ENCODE data around the gene EDRF1. TPM values are rescaled to one million over a fixed set of nuclear protein-coding genes. Genes with fewer than 3 reads are reported as not detected.

Gene EDRF1
- total RNA-seq, 2 donors from 2014 or later = 22.4 to 29.8 TPM

GRCh38 chr10:125773687-125774543 is 54.4 kb downstream of the EDRF1 start:
- no peaks in the 10 kb centered on the region for H3K4me1 ChIP-seq

GRCh38 chr10:125774581-125775191 is 55.2 kb downstream of the EDRF1 start:
- ATAC-seq (no peak), DNase-seq (no peak)
- Histone ChIP-seq H3K36me3 (replicated peaks in 1 of 2; ENCODE audit: insufficient read depth in 1 of 2, low read depth in 2 of 2) (no peaks in the 10 kb centered on the region), H3K4me3 (no peak overlapping the region), H3K27me3 (no peaks in the 10 kb centered on the region), H3K4me1 (no peaks in the 10 kb centered on the region), H3K27ac (no peak overlapping the region), H3K9me3 (no peaks in the 10 kb centered on the region)
- 92 to 95% methylated on average over 23 to 25 of the region's 32 CpGs for WGBS, 2 donors
- intact Hi-C loops (cut with DNase I) = no loop called here
- no peak for TF ChIP-seq POLR2A (IDR thresholded peaks at IDR 0.05)
- no peak for TF ChIP-seq CTCF (IDR thresholded peaks at IDR 0.05)

More at GRCh38 chr10:125773687-125774543, 54.4 kb downstream of the EDRF1 start:
- no peaks in the 10 kb centered on the region for H3K36me3 ChIP-seq (replicated peaks in 1 of 2; ENCODE audit: insufficient read depth in 1 of 2, low read depth in 2 of 2)
- no peaks in the 10 kb centered on the region for H3K27me3 ChIP-seq
- H3K4me3 ChIP-seq = no peak overlapping the region
- intact Hi-C loops (cut with DNase I) = no loop called here
- no peak overlapping the region for H3K27ac ChIP-seq
- no peak for ATAC-seq
- no peaks in the 10 kb centered on the region for H3K9me3 ChIP-seq
- TF ChIP-seq CTCF (IDR thresholded peaks at IDR 0.05) = no peak
- no peak for TF ChIP-seq POLR2A (IDR thresholded peaks at IDR 0.05)
- no peak for DNase-seq
- 78 to 84% methylated on average over 18 to 47 of the region's 75 CpGs for WGBS, 2 donors

GRCh38 chr10:125775491-125776106 is 56.1 kb downstream of the EDRF1 start, which contains the start of gene MMP21:
TSS of gene MMP21 (minus strand) at chr10:125775821. CDS start at chr10:125775821, 0 bp downstream.
- DNase-seq = no peak
- intact Hi-C loops (cut with DNase I) = no loop called here
- ATAC-seq = no peak
- H3K4me1 ChIP-seq = no peaks in the 10 kb centered on the region
- H3K9me3 ChIP-seq = no peaks in the 10 kb centered on the region
- H3K27ac ChIP-seq = no peak within 1 kb of the TSS
- H3K4me3 ChIP-seq = no peak within 1 kb of the TSS
- 91 to 95% methylated on average over 24 to 25 of the region's 26 CpGs for WGBS, 2 donors
- TF ChIP-seq CTCF (IDR thresholded peaks at IDR 0.05) = no peak
- TF ChIP-seq POLR2A (IDR thresholded peaks at IDR 0.05) = no peak
- no peaks in the 10 kb centered on the region for H3K27me3 ChIP-seq
- H3K36me3 ChIP-seq (replicated peaks in 1 of 2; ENCODE audit: insufficient read depth in 1 of 2, low read depth in 2 of 2) = no peaks in the 10 kb centered on the region

GRCh38 chr10:125777806-125778205 is 58.3 kb downstream of the EDRF1 start:
- WGBS, 2 donors = 86 to 92% methylated on average over 9 of the region's 9 CpGs
- no peak overlapping the region for H3K27ac ChIP-seq
- no peak overlapping the region for H3K4me3 ChIP-seq
- intact Hi-C loops (cut with DNase I) = no loop called here
- no peak for ATAC-seq
- H3K9me3 ChIP-seq = no peaks in the 10 kb centered on the region
- TF ChIP-seq POLR2A (IDR thresholded peaks at IDR 0.05) (no peak), CTCF (IDR thresholded peaks at IDR 0.05) (no peak)
- no peaks in the 10 kb centered on the region for H3K4me1 ChIP-seq
- no peaks in the 10 kb centered on the region for H3K36me3 ChIP-seq (replicated peaks in 1 of 2; ENCODE audit: insufficient read depth in 1 of 2, low read depth in 2 of 2)
- H3K27me3 ChIP-seq = no peaks in the 10 kb centered on the region
- no peak for DNase-seq
